ENCODE results near the gene RTL9. TPM values are rescaled to one million over a fixed set of nuclear protein-coding genes. Genes with fewer than 3 reads are reported as not detected.

RTL9 gene
- polyA plus RNA-seq (2013, experiment 1 of 2): 0.10 TPM
- 0.19 TPM for polyA plus RNA-seq (2013, experiment 2 of 2)

DNA sequence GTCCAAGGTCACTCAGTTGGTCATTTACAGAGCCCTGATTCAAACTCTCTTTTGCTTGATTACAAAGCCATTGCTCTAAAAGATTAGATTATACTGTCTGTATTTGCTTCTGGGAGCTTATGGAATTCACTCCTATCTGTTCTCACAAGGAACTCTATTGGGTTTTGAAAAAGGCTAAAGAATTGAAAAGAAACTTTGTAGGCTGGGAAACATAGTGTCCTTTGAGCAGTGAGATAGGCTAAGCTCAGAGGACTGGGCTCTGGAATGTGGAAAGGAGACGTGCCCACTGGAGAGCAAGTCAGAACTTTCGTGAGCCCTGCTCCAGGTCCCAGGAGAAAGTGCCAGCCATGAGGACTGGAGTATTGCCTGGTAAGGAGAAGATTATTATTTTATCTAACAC lies at the start of gene RTL9:
Gene RTL9 (plus strand): TSS at position 301 of the 400 bp plus-strand sequence. CDS start 91,770 bp downstream, outside the sequence.
- Histone ChIP-seq H3K27me3 (ENCODE audit: insufficient read depth, low read length) (no peaks in the 10 kb centered on the region), H3K27ac (ENCODE audit: low read depth, low read length) (no peak within 1 kb of the TSS), H3K36me3 (ENCODE audit: insufficient read depth, low read length) (no peaks in the 10 kb centered on the region), H3K9ac (ENCODE audit: low read depth, low read length) (no peak within 1 kb of the TSS), H3K4me3 (ENCODE audit: low read length) (no peak within 1 kb of the TSS), H3K9me3 (ENCODE audit: insufficient read depth, low read depth, low read length) (no peaks in the 10 kb centered on the region), H3K4me1 (ENCODE audit: insufficient read depth, low read length) (no peaks in the 10 kb centered on the region)
- WGBS: 77% methylated on average over 2 of the region's 2 CpGs

- Histone ChIP-seq H3K27ac (ENCODE audit: low read depth, low read length) (no peak overlapping the region), H3K4me1 (ENCODE audit: insufficient read depth, low read length) (peaks cover 44% of the 10 kb centered on the region)
These were observed 48.5 kb upstream of the RTL9 start for GRCh38 chrX:110310000-110310790.

GRCh38 chrX:110310896-110311295 lies 47.8 kb upstream of the RTL9 start:
- WGBS: 85% methylated on average over 1 of the region's 1 CpG
- Histone ChIP-seq H3K36me3 (ENCODE audit: insufficient read depth, low read length) (no peaks in the 10 kb centered on the region), H3K27ac (ENCODE audit: low read depth, low read length) (no peak overlapping the region), H3K9ac (ENCODE audit: low read depth, low read length) (no peak overlapping the region), H3K4me1 (ENCODE audit: insufficient read depth, low read length) (peaks cover 44% of the 10 kb centered on the region), H3K4me3 (ENCODE audit: low read length) (no peak overlapping the region), H3K27me3 (ENCODE audit: insufficient read depth, low read length) (no peaks in the 10 kb centered on the region), H3K9me3 (ENCODE audit: insufficient read depth, low read depth, low read length) (no peaks in the 10 kb centered on the region)

More at GRCh38 chrX:110310000-110310790, 48.5 kb upstream of the RTL9 start:
- Histone ChIP-seq H3K36me3 (ENCODE audit: insufficient read depth, low read length) (no peaks in the 10 kb centered on the region), H3K9me3 (ENCODE audit: insufficient read depth, low read depth, low read length) (no peaks in the 10 kb centered on the region), H3K9ac (ENCODE audit: low read depth, low read length) (no peak overlapping the region), H3K4me3 (ENCODE audit: low read length) (no peak overlapping the region), H3K27me3 (ENCODE audit: insufficient read depth, low read length) (no peaks in the 10 kb centered on the region)
- no CpG with 5 or more reads among the region's 1 CpG for WGBS

DNA sequence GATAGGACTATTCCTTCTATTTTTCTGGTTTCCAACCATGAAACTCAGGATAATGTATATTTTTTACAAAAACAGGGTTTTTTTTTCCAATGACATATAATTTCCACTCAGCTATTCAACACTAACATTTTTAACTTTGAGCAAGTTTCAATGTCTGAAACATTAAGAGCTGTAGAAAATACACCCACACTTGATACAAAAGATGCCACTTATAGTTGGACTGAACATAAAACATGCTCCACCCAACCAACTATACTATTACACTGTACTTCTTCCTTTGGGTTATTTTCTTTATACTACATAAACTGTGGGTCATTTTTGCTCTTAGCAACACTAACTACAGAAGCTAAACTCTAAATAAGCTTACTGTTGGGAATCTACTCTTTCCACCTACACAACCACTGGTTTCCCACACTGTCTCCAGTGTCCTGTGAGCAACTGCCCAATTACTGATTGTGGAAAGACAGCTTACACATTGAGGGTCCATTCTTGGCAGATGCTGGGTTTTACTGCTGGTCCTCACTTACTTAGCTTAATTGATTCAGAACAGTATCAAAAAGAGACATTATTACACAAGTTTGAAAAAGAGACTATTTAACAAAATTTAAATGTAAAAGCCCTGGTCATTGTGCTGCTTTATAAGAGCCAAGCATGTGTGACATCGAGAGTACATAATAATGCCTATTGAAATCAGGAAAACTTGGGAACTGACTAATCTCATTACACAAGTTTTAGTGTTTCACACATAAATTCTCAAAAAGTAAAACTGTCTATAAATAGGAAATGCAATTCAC lies 47.0 kb upstream of the RTL9 start:
- WGBS: 92% methylated on average over 1 of the region's 1 CpG
- no peaks in the 10 kb centered on the region for H3K36me3 ChIP-seq (ENCODE audit: insufficient read depth, low read length)
- H3K9ac ChIP-seq (ENCODE audit: low read depth, low read length): no peak overlapping the region
- no peak overlapping the region for H3K4me3 ChIP-seq (ENCODE audit: low read length)
- H3K9me3 ChIP-seq (ENCODE audit: insufficient read depth, low read depth, low read length): no peaks in the 10 kb centered on the region
- peaks cover 44% of the 10 kb centered on the region for H3K4me1 ChIP-seq (ENCODE audit: insufficient read depth, low read length)
- no peak overlapping the region for H3K27ac ChIP-seq (ENCODE audit: low read depth, low read length)
- H3K27me3 ChIP-seq (ENCODE audit: insufficient read depth, low read length): no peaks in the 10 kb centered on the region

- WGBS: 93% methylated on average over 1 of the region's 1 CpG
- peaks cover 36% of the 10 kb centered on the region for H3K4me1 ChIP-seq (ENCODE audit: insufficient read depth, low read length)
- H3K4me3 ChIP-seq (ENCODE audit: low read length): peak overlapping the region; percentile 84; the same call in 1 of the 2 replicates
- H3K27ac ChIP-seq (ENCODE audit: low read depth, low read length): no peak overlapping the region
- no peaks in the 10 kb centered on the region for H3K36me3 ChIP-seq (ENCODE audit: insufficient read depth, low read length)
- no peak overlapping the region for H3K9ac ChIP-seq (ENCODE audit: low read depth, low read length)
- H3K27me3 ChIP-seq (ENCODE audit: insufficient read depth, low read length): no peaks in the 10 kb centered on the region; the same call in 1 of the 2 replicates
- H3K9me3 ChIP-seq (ENCODE audit: insufficient read depth, low read depth, low read length): no peaks in the 10 kb centered on the region
These were observed 43.1 kb upstream of the RTL9 start for GRCh38 chrX:110315551-110315950.

DNA sequence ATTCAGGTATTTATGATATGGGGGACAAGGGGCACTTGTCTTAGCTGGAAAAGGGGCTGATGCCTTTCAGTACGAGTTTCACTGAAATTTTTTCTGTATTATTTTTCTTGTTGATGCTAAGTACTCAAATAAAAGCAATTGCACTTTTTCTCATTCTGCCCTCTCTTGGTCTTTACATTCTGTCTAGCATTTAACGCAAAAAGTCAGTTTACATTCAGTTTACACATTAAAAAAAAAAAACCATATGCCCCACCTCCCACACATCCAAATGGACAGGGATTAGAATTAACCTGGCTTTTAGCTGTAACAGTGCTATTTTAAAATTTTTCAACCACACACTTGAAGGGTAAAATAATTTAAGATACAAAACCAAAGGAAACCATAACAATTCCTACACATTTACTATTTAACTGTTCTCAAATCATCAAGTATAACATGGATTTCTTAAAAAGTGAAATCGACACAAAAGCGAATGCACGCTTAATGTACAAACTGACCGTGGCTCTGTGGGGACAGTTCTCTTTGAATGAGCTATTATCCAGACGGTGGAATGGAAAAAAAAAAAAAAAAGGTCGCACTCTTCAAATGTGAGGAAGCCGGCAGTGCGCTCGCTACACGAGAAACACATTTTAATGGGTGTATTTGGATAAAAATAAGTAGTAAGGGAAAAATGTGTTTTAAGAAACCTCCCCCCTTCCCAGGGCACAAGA lies 42.1 kb upstream of the RTL9 start:
- peaks cover 35% of the 10 kb centered on the region for H3K4me1 ChIP-seq (ENCODE audit: insufficient read depth, low read length)
- 6% methylated on average over 10 of the region's 12 CpGs for WGBS
- no peaks in the 10 kb centered on the region; the same call in 1 of the 2 replicates for H3K27me3 ChIP-seq (ENCODE audit: insufficient read depth, low read length)

DNA sequence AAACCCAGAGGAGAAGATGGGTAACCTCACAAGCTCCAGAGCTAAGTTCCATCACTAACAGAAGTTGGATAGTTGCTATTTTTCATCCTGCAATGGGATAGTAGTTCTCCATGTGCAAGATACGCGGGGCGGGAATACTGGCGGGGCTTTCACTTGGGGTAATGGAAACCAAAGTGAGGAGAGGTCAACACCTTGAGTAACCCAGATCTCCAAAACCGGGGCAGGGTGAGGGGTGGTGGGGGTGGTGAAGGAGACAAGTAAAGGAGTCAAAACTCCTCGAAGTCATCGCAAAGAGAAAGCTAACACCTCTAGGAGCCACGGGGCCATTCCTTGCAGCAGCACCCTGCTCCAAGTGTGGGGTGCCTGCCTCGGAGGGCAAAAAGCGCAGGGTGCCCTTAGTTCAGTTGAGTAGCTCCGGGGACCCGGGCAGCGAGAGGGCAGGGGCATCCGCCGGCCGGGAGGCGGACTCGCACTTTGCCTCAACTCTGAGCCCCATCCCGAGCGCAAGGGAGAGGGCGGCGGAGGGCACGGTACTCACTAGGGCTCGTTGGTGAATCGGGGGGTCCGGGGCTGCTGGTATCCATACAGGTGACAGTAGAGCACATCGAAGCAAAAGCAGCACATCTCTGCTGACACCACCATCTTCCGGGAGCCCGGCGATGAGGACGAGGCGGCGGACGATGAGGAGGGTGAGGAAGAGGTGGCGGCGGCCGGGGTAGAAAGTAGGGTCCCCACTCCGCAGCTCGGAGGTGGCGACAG lies 41.4 kb upstream of the RTL9 start:
- H3K27me3 ChIP-seq (ENCODE audit: insufficient read depth, low read length): no peaks in the 10 kb centered on the region; the same call in 1 of the 2 replicates
- peaks cover 34% of the 10 kb centered on the region for H3K4me1 ChIP-seq (ENCODE audit: insufficient read depth, low read length)
- H3K4me3 ChIP-seq (ENCODE audit: low read length): peak overlapping the region; percentile 84
- H3K9me3 ChIP-seq (ENCODE audit: insufficient read depth, low read depth, low read length): no peaks in the 10 kb centered on the region
- peak overlapping the region; percentile 77 for H3K27ac ChIP-seq (ENCODE audit: low read depth, low read length)
- H3K36me3 ChIP-seq (ENCODE audit: insufficient read depth, low read length): no peaks in the 10 kb centered on the region
- under 1% methylated on average over 39 of the region's 40 CpGs for WGBS
- peak overlapping the region; percentile 83 for H3K9ac ChIP-seq (ENCODE audit: low read depth, low read length)

More for the DNA sequence above, 42.1 kb upstream of the RTL9 start:
- Histone ChIP-seq H3K4me3 (ENCODE audit: low read length) (peak overlapping the region; percentile 84), H3K9ac (ENCODE audit: low read depth, low read length) (peak overlapping the region; percentile 83; the same call in 1 of the 2 replicates), H3K9me3 (ENCODE audit: insufficient read depth, low read depth, low read length) (no peaks in the 10 kb centered on the region), H3K36me3 (ENCODE audit: insufficient read depth, low read length) (no peaks in the 10 kb centered on the region), H3K27ac (ENCODE audit: low read depth, low read length) (no peak overlapping the region)

DNA sequence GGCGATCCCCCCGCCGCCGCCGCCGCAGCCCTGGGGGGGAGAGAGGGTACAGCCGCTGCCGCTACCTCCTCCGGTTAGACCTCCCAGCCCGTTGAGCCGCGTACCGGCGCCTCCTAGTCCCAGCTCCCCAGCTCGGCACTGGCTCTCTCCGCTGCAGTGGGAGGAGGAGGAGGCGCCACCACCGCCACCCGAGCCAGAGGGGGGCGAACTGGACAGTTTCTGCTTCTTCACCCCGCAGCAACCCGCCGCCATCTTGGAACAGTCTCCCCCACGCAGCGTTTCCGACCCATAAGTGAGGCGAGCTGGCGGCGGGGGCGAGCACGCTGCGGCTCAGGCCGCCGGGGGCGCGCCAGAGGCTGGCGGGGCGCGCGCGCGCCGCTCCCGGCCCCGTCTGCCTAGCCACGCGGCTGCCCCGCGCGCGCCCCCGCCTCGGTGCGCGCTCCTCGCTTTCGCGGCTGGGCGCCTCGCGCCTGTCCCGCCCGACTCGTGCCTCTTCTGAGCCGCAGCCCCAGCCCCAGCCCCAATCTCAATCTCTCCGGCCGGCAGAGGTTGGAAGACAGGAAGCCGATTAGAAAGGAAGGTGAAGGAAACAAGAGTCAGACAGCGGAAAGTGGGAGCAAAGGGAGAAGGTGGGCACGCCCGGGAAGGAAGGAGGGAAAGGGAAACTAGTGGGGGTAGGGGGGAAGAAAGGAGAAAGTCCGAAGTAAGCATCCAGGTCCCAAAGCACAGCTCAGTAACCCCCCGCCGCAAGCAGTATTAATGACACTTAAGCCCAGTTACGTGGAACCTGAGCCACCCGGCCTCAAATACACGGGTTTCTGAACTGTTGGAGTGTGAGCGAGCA lies 40.6 kb upstream of the RTL9 start, which contains the start of gene AMMECR1:
Gene AMMECR1 (minus strand): TSS at position 266 of the 844 bp plus-strand sequence. CDS start 14 bp downstream, at position 252.
- Histone ChIP-seq H3K27ac (ENCODE audit: low read depth, low read length) (peak within 1 kb of the TSS; percentile 77), H3K36me3 (ENCODE audit: insufficient read depth, low read length) (no peaks in the 10 kb centered on the region), H3K27me3 (ENCODE audit: insufficient read depth, low read length) (no peaks in the 10 kb centered on the region; the same call in 1 of the 2 replicates), H3K4me3 (ENCODE audit: low read length) (peak within 1 kb of the TSS; percentile 84), H3K9me3 (ENCODE audit: insufficient read depth, low read depth, low read length) (no peaks in the 10 kb centered on the region), H3K9ac (ENCODE audit: low read depth, low read length) (peak within 1 kb of the TSS; percentile 88), H3K4me1 (ENCODE audit: insufficient read depth, low read length) (peaks cover 29% of the 10 kb centered on the region)
- under 1% methylated on average over 76 of the region's 78 CpGs for WGBS

- 12% methylated on average over 3 of the region's 4 CpGs for WGBS
- peak overlapping the region; percentile 84 for H3K4me3 ChIP-seq (ENCODE audit: low read length)
- no peaks in the 10 kb centered on the region; the same call in 1 of the 2 replicates for H3K27me3 ChIP-seq (ENCODE audit: insufficient read depth, low read length)
- H3K9me3 ChIP-seq (ENCODE audit: insufficient read depth, low read depth, low read length): no peaks in the 10 kb centered on the region
- no peaks in the 10 kb centered on the region for H3K36me3 ChIP-seq (ENCODE audit: insufficient read depth, low read length)
- H3K27ac ChIP-seq (ENCODE audit: low read depth, low read length): no peak overlapping the region
- peak overlapping the region; percentile 88 for H3K9ac ChIP-seq (ENCODE audit: low read depth, low read length)
- peaks cover 23% of the 10 kb centered on the region for H3K4me1 ChIP-seq (ENCODE audit: insufficient read depth, low read length)
These were observed 40.0 kb upstream of the RTL9 start for GRCh38 chrX:110318664-110318968.
